H1 (cell line): Measurements from ENCODE around the gene ORC2. TPM values are rescaled to one million over a fixed set of nuclear protein-coding genes. Genes with fewer than 3 reads are reported as not detected.

Experiments used
- CTCF ChIA-PET: fragments of 300-600 bp; sonication (Branson Sonifier 250); formaldehyde crosslinking; loops from one replicate; lab custom pipeline; 2021; ENCODE audit not compliant: partially characterized antibody; lab: Charles Lee
- POLR2A ChIA-PET: fragments of 300-600 bp; sonication (Branson Sonifier 250); formaldehyde crosslinking; loops from one replicate; lab custom pipeline; 2021; ENCODE audit warnings: inconsistent platforms; ENCODE audit not compliant: partially characterized antibody; lab: Charles Lee
- DNase-seq, 2 experiments: peaks; one replicate each; pipeline versions ENCODE4 v3.0.0 to v3.0.0-alpha.2; 2010 to 2022; ENCODE audit warnings: low spot score in 2 of 2, low read depth in 1 of 2, mixed read lengths in 1 of 2
- FAIRE-seq: peaks from 2 replicates; lab custom pipeline; 2011; peaks lifted over from hg19 to GRCh38; lab: Jason Lieb, UNC
- H2AFZ ChIP-seq: 2 replicates; pipeline ENCODE4 v1.8.1; 2012; ENCODE audit warnings: low read length, inconsistent platforms
- H2AK5ac ChIP-seq: 2 replicates; pipeline ENCODE4 v1.6.1; 2013; ENCODE audit warnings: low read depth, low read length
- H2BK120ac ChIP-seq: replicated peaks from 2 replicates; pipeline ENCODE3; 2013; ENCODE audit warnings: low read depth, low read length, inconsistent platforms
- H2BK12ac ChIP-seq: 2 replicates; pipeline ENCODE4 v1.6.1; 2013; ENCODE audit warnings: low read depth, low read length
- H2BK15ac ChIP-seq: 2 replicates; pipeline ENCODE4 v1.6.1; 2013; ENCODE audit warnings: low read length
- H2BK20ac ChIP-seq: 2 replicates; pipeline ENCODE4 v1.6.1; 2013; ENCODE audit warnings: low read length
- H2BK5ac ChIP-seq: 2 replicates; pipeline ENCODE4 v1.6.1; 2013; ENCODE audit warnings: low read depth, low read length
- H3K14ac ChIP-seq: 2 replicates; pipeline ENCODE4 v1.6.1; 2013; ENCODE audit warnings: inconsistent platforms; ENCODE audit not compliant: insufficient read length
- H3K18ac ChIP-seq: 2 replicates; pipeline ENCODE4 v1.6.1; 2013; ENCODE audit warnings: low read length; ENCODE audit errors: extremely low read depth
- H3K23ac ChIP-seq: 2 replicates; pipeline ENCODE4 v1.6.1; 2013; ENCODE audit warnings: inconsistent platforms; ENCODE audit not compliant: insufficient read length
- H3K23me2 ChIP-seq: 2 replicates; pipeline ENCODE4 v1.6.1; 2013; ENCODE audit warnings: low read depth, low read length
- H3K27ac ChIP-seq: 2 replicates; pipeline ENCODE4 v1.6.1; 2011; ENCODE audit warnings: low read depth, low read length, inconsistent platforms
- H3K27me3 ChIP-seq, 4 experiments: replicated peaks in 1 of 4; 1 replicate in 1 of 4; 2 replicates in 3 of 4; pipeline versions ENCODE4 v1.6.1 to v1.8.1; 2011 to 2013; ENCODE audit warnings: low read length in 3 of 4, mild to moderate bottlenecking in 3 of 4, inconsistent platforms in 2 of 4, mixed read lengths in 2 of 4, moderate library complexity in 1 of 4; ENCODE audit not compliant: control insufficient read depth in 3 of 4, insufficient read depth in 3 of 4; ENCODE audit errors: extremely low read depth in 1 of 4
- H3K36me3 ChIP-seq, 4 experiments: 2 replicates each; pipeline versions ENCODE4 v1.6.1 to v1.8.1; 2011 to 2013; ENCODE audit warnings: mild to moderate bottlenecking in 4 of 4, low read length in 3 of 4, moderate library complexity in 2 of 4, control low read depth in 1 of 4, inconsistent platforms in 1 of 4; ENCODE audit not compliant: insufficient read depth in 4 of 4, control insufficient read depth in 2 of 4
- H3K4ac ChIP-seq: replicated peaks from 2 replicates; pipeline ENCODE3; 2013; ENCODE audit warnings: low read length, low read depth, mixed read lengths, inconsistent platforms; ENCODE audit not compliant: insufficient read length
- H3K4me1 ChIP-seq, 4 experiments: replicated peaks in 1 of 4; 1 replicate in 1 of 4; 2 replicates in 3 of 4; pipeline versions ENCODE4 v1.6.1 to v1.8.1; 2011 to 2013; ENCODE audit warnings: low read length in 3 of 4, inconsistent platforms in 2 of 4, mixed read lengths in 1 of 4; ENCODE audit not compliant: insufficient read depth in 4 of 4, control insufficient read depth in 3 of 4
- H3K4me2 ChIP-seq, 2 experiments: 2 replicates each; pipeline versions ENCODE4 v1.6.1 to v1.8.1; 2011 to 2013; ENCODE audit warnings: low read depth in 2 of 2, low read length in 2 of 2, control low read depth in 1 of 2, inconsistent platforms in 1 of 2, mild to moderate bottlenecking in 1 of 2; ENCODE audit not compliant: insufficient read depth in 1 of 2
- H3K4me3 ChIP-seq, 4 experiments: fragments of 200-600, 300-600 bp in 1 of 4; sonication (generic), shearing (Covaris generic), sonication (Bioruptor Twin) in 1 of 4; 2 replicates each; pipeline versions ENCODE4 v1.5.1 to v1.8.1; 2011 to 2016; ENCODE audit warnings: low read length in 4 of 4, low read depth in 3 of 4, control low read depth in 2 of 4, inconsistent platforms in 2 of 4, mild to moderate bottlenecking in 2 of 4, mixed read lengths in 1 of 4, moderate library complexity in 1 of 4; ENCODE audit not compliant: insufficient read depth in 2 of 4; ENCODE audit errors: extremely low read depth in 1 of 4
- H3K56ac ChIP-seq: replicated peaks from 2 replicates; pipeline ENCODE3; 2013; ENCODE audit warnings: low read depth, mild to moderate bottlenecking, mixed read lengths, low read length, inconsistent platforms; ENCODE audit not compliant: insufficient read length
- H3K79me1 ChIP-seq: 2 replicates; pipeline ENCODE4 v1.6.1; 2013; ENCODE audit warnings: low read depth, low read length, control low read depth
- H3K79me2 ChIP-seq, 2 experiments: 2 replicates each; pipeline versions ENCODE4 v1.6.1 to v1.8.1; 2012 to 2013; ENCODE audit warnings: low read length in 2 of 2, mild to moderate bottlenecking in 2 of 2, inconsistent platforms in 1 of 2; ENCODE audit not compliant: insufficient read depth in 2 of 2, control insufficient read depth in 1 of 2
- H3K9ac ChIP-seq, 4 experiments: replicated peaks in 1 of 4; 1 replicate in 1 of 4; 2 replicates in 3 of 4; pipeline versions ENCODE4 v1.6.1 to v1.8.1; 2011 to 2013; ENCODE audit warnings: low read depth in 3 of 4, low read length in 3 of 4, control low read depth in 2 of 4, mild to moderate bottlenecking in 2 of 4, moderate library complexity in 2 of 4, inconsistent platforms in 1 of 4; ENCODE audit errors: extremely low read depth in 1 of 4
- H3K9me3 ChIP-seq, 2 experiments: 2 replicates each; pipeline versions ENCODE4 v1.6.1 to v1.8.1; 2012 to 2013; ENCODE audit warnings: mild to moderate bottlenecking in 2 of 2, moderate library complexity in 2 of 2, control low read depth in 1 of 2, inconsistent platforms in 1 of 2, low read depth in 1 of 2, low read length in 1 of 2, mixed read lengths in 1 of 2; ENCODE audit not compliant: insufficient read depth in 2 of 2
- H4K20me1 ChIP-seq, 2 experiments: replicated peaks in 1 of 2; 2 replicates each; pipeline versions ENCODE3 to v1.8.1; 2011 to 2013; ENCODE audit warnings: inconsistent platforms in 2 of 2, low read length in 2 of 2, mild to moderate bottlenecking in 1 of 2; ENCODE audit not compliant: insufficient read depth in 2 of 2, control insufficient read depth in 1 of 2
- H4K5ac ChIP-seq: 2 replicates; pipeline ENCODE4 v1.6.1; 2013; ENCODE audit warnings: low read length, low read depth, mixed read lengths, inconsistent platforms; ENCODE audit not compliant: insufficient read length
- H4K8ac ChIP-seq: 2 replicates; pipeline ENCODE4 v1.8.0; 2013; ENCODE audit warnings: mild to moderate bottlenecking, moderate library complexity, low read length, inconsistent platforms; ENCODE audit not compliant: insufficient read depth; ENCODE audit errors: extremely low read depth
- H4K91ac ChIP-seq: replicated peaks from 2 replicates; pipeline ENCODE3; 2013; ENCODE audit warnings: low read length, mixed read lengths, inconsistent platforms; ENCODE audit not compliant: insufficient read length
- CTBP2 ChIP-seq: IDR thresholded peaks from 2 replicates; pipeline ENCODE4 v1.7.0; 2011; ENCODE audit warnings: borderline replicate concordance, mild to moderate bottlenecking, moderate library complexity, mixed read lengths, low read length; ENCODE audit not compliant: insufficient read depth, insufficient read length
- EZH2 ChIP-seq: fragments of 200-600 bp; sonication (generic); IDR thresholded peaks from 2 replicates; pipeline ENCODE4 v1.7.1; 2012; ENCODE audit warnings: low read depth, mild to moderate bottlenecking, moderate library complexity, low read length, inconsistent platforms; ENCODE audit not compliant: severe bottlenecking
- GABPA ChIP-seq: IDR thresholded peaks from 2 replicates; pipeline ENCODE4 v1.6.1; 2011; ENCODE audit warnings: mild to moderate bottlenecking, low read length, moderate library complexity, borderline replicate concordance; ENCODE audit not compliant: insufficient read depth
- JUND ChIP-seq: IDR thresholded peaks from 2 replicates; pipeline ENCODE4 v1.6.1; 2011; ENCODE audit warnings: mild to moderate bottlenecking, improper control_type of control experiment, low read length
- KDM4A ChIP-seq: IDR thresholded peaks from one replicate; pipeline ENCODE4 v1.7.1; 2012; ENCODE audit warnings: low read depth, mild to moderate bottlenecking, moderate library complexity, low read length, inconsistent platforms; ENCODE audit not compliant: severe bottlenecking
- MAFK ChIP-seq: IDR thresholded peaks from 2 replicates; pipeline ENCODE4 v1.6.1; 2012; ENCODE audit warnings: low read depth, mild to moderate bottlenecking, improper control_type of control experiment, low read length
- PHF8 ChIP-seq: fragments of 200-600 bp; sonication (generic); conservative IDR thresholded peaks from 2 replicates; pipeline ENCODE4 v1.7.1; 2012; ENCODE audit warnings: low read depth, mild to moderate bottlenecking, inconsistent platforms, low read length, moderate library complexity
- RAD21 ChIP-seq, 2 experiments: IDR thresholded peaks in 1 of 2; conservative IDR thresholded peaks in 1 of 2; 2 replicates each; pipeline ENCODE4 v1.6.1; 2011; ENCODE audit warnings: low read depth in 2 of 2, low read length in 2 of 2, improper control_type of control experiment in 1 of 2, inconsistent platforms in 1 of 2, mild to moderate bottlenecking in 1 of 2, moderate library complexity in 1 of 2
- SAP30 ChIP-seq: fragments of 300-600 bp; sonication (generic); IDR thresholded peaks from 2 replicates; pipeline ENCODE4 v1.7.1; 2012; ENCODE audit warnings: low read length, moderate library complexity, mild to moderate bottlenecking, inconsistent platforms; ENCODE audit not compliant: insufficient read depth, insufficient replicate concordance
- SP2 ChIP-seq: IDR thresholded peaks from 2 replicates; pipeline ENCODE4 v1.6.1; 2012; ENCODE audit warnings: mild to moderate bottlenecking, low read length, inconsistent platforms
- SP4 ChIP-seq: IDR thresholded peaks from 2 replicates; pipeline ENCODE4 v1.6.1; 2012; ENCODE audit warnings: low read length, inconsistent platforms
- TAF1 ChIP-seq: IDR thresholded peaks from 2 replicates; pipeline ENCODE4 v1.6.1; 2011; ENCODE audit warnings: mild to moderate bottlenecking, low read depth, low read length
- TCF12 ChIP-seq: IDR thresholded peaks from 2 replicates; pipeline ENCODE4 v1.6.1; 2011; ENCODE audit warnings: low read depth, mild to moderate bottlenecking, low read length
- ZNF274 ChIP-seq: IDR thresholded peaks from 2 replicates; pipeline ENCODE4 v1.7.0; 2012; ENCODE audit warnings: low read length, borderline replicate concordance; ENCODE audit errors: extremely low read depth
- polyA plus RNA-seq, 7 experiments: library from polyadenylated mRNA; depleted of rRNA in 3 of 7; stranded (reverse) in 5 of 7; unstranded in 2 of 7; fragments of >200 nt in 5 of 7; fragments of 200-250 nt in 2 of 7; gene quantifications; 1 replicate in 5 of 7; 2 replicates in 1 of 7; 4 replicates in 1 of 7; pipeline versions ENCODE4 v1.2.1 to v1.2.3, GENCODE V29; 2011 to 2013; ENCODE audit warnings: missing spikeins in 2 of 7, mixed read lengths in 2 of 7
- total RNA-seq: library from RNA; stranded (reverse); fragmentation: NEBNext Ultra II Directional; extraction: Animal tissue kit (Norgen Biotek cat#: 25700); gene quantifications from 2 replicates; pipeline ENCODE4 v1.2.1, GENCODE V29; 2021
- TF ChIP-seq, protein P1 (sequence below): IDR thresholded peaks from 2 replicates; pipeline ENCODE4 v1.6.1; 2012; ENCODE audit warnings: inconsistent platforms

Gene ORC2
- total and polyA plus RNA-seq, 2 of the 8 experiments (the other 6 are each of a cell fraction or from before 2014, with no cell fraction given) = 7.1 to 89.8 TPM

DNA sequence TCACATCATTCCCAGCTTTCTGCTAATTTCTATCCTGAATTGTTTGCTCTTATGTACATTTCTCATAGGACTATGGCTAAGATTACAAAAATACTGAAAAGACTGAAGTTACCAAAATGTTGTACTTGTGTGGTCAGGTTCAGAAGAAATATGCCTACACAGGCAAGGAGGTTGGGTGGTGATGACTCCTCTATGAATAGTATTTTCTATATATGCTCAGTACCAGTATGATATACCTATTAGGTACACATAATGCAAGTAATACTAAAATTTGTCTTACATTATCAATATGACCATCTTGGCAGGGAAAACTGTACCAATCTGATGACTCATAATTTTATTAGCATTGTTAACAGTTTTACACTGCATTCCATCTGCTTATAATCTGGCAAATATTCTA, 12.2 kb upstream of the ORC2 start:
- H3K18ac ChIP-seq = no peak overlapping the region
- H3K36me3 ChIP-seq = no peaks in the 10 kb centered on the region
- no peak overlapping the region for H3K27ac ChIP-seq
- no peak overlapping the region for H4K5ac ChIP-seq
- H3K4me1 ChIP-seq = no peaks in the 10 kb centered on the region
- no peaks in the 10 kb centered on the region for H3K79me2 ChIP-seq
- DNase-seq (no peak), FAIRE-seq (no peak)
- H2AFZ ChIP-seq = no peak overlapping the region
- ChIA-PET POLR2A (interaction anchor here (1.2 to 5.1 kb wide), 2 partner anchors 11 to 87 kb away, joined by 3 to 32 read pairs; partner anchors contain the start of genes NIF3L1, ORC2 and PPIL3), CTCF (interaction anchor here (2.6 to 3.7 kb wide), 2 partner anchors 10 to 12 kb away, joined by 9 to 22 read pairs; partner anchors contain the start of gene ORC2)
- H3K4me3 ChIP-seq = no peak overlapping the region
- no peak overlapping the region for H3K56ac ChIP-seq
- H3K27me3 ChIP-seq = no peaks in the 10 kb centered on the region
- H2BK5ac ChIP-seq = no peak overlapping the region
- H3K79me1 ChIP-seq = no peaks in the 10 kb centered on the region
- no peak overlapping the region for H3K4ac ChIP-seq
- H2BK15ac ChIP-seq = no peak overlapping the region
- no peak overlapping the region for H2AK5ac ChIP-seq
- no peak overlapping the region for H3K9ac ChIP-seq
- no peak overlapping the region for H2BK12ac ChIP-seq
- no peak overlapping the region for H2BK20ac ChIP-seq
- peaks cover 1% of the 10 kb centered on the region; the same call in 1 of the 2 replicates for H3K23me2 ChIP-seq
- H4K20me1 ChIP-seq = no peaks in the 10 kb centered on the region
- no peak overlapping the region for H3K23ac ChIP-seq
- H2BK120ac ChIP-seq = no peak overlapping the region
- H3K14ac ChIP-seq = no peak overlapping the region
- H4K91ac ChIP-seq = no peak overlapping the region
- H3K4me2 ChIP-seq = no peak overlapping the region
- H3K9me3 ChIP-seq = no peaks in the 10 kb centered on the region
- no peak overlapping the region for H4K8ac ChIP-seq
- TF ChIP-seq ZNF274 (no peak), TAF1 (no peak), GABPA (no peak), MAFK (no peak), SAP30 (no peak), PHF8 (no peak), TCF12 (no peak), RAD21 (IDR thresholded peaks at IDR 0.05 in 1 of 2, conservative IDR thresholded peaks at IDR 0.05 in 1 of 2; ENCODE audit: low read depth in 2 of 2, low read length in 2 of 2) (no peak), SP2 (no peak), JUND (no peak), EZH2 (no peak), CTBP2 (no peak), SP4 (no peak), KDM4A (no peak)
- TF ChIP-seq, protein P1, sequence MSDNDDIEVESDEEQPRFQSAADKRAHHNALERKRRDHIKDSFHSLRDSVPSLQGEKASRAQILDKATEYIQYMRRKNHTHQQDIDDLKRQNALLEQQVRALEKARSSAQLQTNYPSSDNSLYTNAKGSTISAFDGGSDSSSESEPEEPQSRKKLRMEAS = no peak
